ENCODE data around the gene MCMBP.

The MCMBP gene

DNA sequence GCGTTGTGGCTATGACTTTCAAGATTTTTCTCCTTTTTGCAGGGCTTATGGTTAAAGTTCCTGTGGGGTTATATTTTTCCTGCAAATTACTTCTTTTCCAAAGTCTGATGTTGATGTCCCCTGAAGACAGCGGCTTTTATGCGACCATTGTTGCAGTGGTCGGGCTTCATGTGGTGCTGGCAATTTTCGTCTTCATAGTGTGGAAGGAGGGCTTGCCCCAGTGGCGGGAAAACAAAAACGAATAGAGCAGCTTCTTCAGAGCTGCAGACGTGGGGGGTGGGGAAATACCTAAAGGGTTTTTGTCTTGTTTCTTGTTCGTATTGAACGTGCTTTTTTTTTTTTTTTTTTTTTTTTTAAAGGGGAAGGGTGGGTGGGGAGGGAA, 53.8 kb downstream of the MCMBP start:
- H3K4me3 ChIP-seq (ENCODE audit: low read length, poor library complexity, severe bottlenecking), result no peak overlapping the region

DNA sequence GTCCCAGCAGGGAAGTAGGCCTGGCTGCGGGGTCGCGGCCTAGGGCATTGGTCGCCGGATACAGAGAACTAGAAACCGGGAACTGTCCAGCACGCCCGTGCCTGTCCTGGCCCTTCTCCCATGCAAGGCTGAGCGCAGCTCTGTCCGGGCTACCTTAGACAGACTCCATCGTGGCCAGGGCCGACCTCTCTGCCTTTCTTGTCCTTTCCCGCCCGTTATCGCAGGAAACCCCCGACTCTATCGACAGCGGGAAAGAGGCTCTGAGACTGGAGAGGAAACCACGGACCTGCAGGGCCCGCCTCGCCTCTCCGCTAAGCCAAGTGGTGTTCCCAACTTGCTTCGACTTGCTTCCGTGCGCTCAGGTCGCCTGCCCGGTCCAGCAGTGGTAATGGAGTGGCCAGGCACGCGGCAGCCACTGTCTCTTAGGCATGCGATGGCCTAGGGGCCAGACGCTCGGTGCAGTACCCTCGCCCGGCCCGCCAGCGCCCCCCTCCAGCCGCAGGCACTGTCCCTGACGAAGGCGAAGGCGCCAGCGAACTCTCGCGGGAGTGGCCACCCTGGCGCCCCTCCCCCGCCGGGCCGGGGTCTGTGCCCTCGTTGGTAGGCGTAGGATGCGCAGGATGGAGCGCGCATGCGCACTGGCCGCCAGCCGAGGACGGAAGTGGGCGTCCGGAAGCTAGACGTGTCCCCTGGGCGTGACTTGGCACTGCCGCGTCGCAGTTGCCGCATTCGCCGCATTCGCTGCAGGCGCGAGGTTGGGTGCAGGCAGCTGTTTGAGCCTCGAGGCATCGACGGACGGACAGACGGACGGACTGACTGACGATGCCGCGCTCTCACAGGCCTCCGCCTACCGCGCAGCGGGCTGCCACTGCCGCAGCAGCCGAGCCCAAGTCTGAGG, 54.4 kb downstream of the MCMBP start:
- no peak for TF ChIP-seq EZH2phosphoT487 (IDR thresholded peaks at IDR 0.05; ENCODE audit: borderline replicate concordance)
- TF ChIP-seq, protein P1, sequence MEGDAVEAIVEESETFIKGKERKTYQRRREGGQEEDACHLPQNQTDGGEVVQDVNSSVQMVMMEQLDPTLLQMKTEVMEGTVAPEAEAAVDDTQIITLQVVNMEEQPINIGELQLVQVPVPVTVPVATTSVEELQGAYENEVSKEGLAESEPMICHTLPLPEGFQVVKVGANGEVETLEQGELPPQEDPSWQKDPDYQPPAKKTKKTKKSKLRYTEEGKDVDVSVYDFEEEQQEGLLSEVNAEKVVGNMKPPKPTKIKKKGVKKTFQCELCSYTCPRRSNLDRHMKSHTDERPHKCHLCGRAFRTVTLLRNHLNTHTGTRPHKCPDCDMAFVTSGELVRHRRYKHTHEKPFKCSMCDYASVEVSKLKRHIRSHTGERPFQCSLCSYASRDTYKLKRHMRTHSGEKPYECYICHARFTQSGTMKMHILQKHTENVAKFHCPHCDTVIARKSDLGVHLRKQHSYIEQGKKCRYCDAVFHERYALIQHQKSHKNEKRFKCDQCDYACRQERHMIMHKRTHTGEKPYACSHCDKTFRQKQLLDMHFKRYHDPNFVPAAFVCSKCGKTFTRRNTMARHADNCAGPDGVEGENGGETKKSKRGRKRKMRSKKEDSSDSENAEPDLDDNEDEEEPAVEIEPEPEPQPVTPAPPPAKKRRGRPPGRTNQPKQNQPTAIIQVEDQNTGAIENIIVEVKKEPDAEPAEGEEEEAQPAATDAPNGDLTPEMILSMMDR (conservative IDR thresholded peaks at IDR 0.05; ENCODE audit: low read length), result no peak
- Histone ChIP-seq H3K9me2 (replicated peaks; ENCODE audit: low read depth, low read length) (no peaks in the 10 kb centered on the region), H3K27me3 (ENCODE audit: insufficient read depth, low read length, poor library complexity, severe bottlenecking) (no peaks in the 10 kb centered on the region), H3K9me3 (ENCODE audit: insufficient read depth, low read depth, low read length) (no peaks in the 10 kb centered on the region), H3K4me3 (ENCODE audit: low read length, poor library complexity, severe bottlenecking) (no peak overlapping the region), H3K4me2 (ENCODE audit: low read depth, low read length, poor library complexity, severe bottlenecking) (no peak overlapping the region), H3F3A (ENCODE audit: low read depth) (no peaks in the 10 kb centered on the region), H2AFZ (ENCODE audit: low read length) (no peak overlapping the region), H3K9ac (ENCODE audit: low read depth, low read length, poor library complexity, severe bottlenecking) (no peak overlapping the region), H3K4me1 (ENCODE audit: insufficient read depth, low read length, poor library complexity, severe bottlenecking) (no peaks in the 10 kb centered on the region), H3K36me3 (ENCODE audit: insufficient read depth, low read length) (peaks cover 4% of the 10 kb centered on the region; the same call in 1 of the 2 replicates), H4K20me1 (ENCODE audit: insufficient read depth, low read length, poor library complexity, severe bottlenecking) (no peaks in the 10 kb centered on the region), H3K79me2 (ENCODE audit: insufficient read depth, low read length) (no peaks in the 10 kb centered on the region)

More for the DNA sequence above, 53.8 kb downstream of the MCMBP start:
- no peak for TF ChIP-seq EZH2phosphoT487 (IDR thresholded peaks at IDR 0.05; ENCODE audit: borderline replicate concordance)
- TF ChIP-seq, protein P1 (conservative IDR thresholded peaks at IDR 0.05; ENCODE audit: low read length), result no peak
- H3K9ac ChIP-seq (ENCODE audit: low read depth, low read length, poor library complexity, severe bottlenecking), result no peak overlapping the region
- no peaks in the 10 kb centered on the region for H3K79me2 ChIP-seq (ENCODE audit: insufficient read depth, low read length)
- H3K9me2 ChIP-seq (replicated peaks; ENCODE audit: low read depth, low read length), result no peaks in the 10 kb centered on the region
- H3F3A ChIP-seq (ENCODE audit: low read depth), result no peaks in the 10 kb centered on the region
- peaks cover 8% of the 10 kb centered on the region; the same call in 1 of the 2 replicates for H3K36me3 ChIP-seq (ENCODE audit: insufficient read depth, low read length)
- H3K9me3 ChIP-seq (ENCODE audit: insufficient read depth, low read depth, low read length), result no peaks in the 10 kb centered on the region
- no peaks in the 10 kb centered on the region for H3K4me1 ChIP-seq (ENCODE audit: insufficient read depth, low read length, poor library complexity, severe bottlenecking)
- no peaks in the 10 kb centered on the region for H4K20me1 ChIP-seq (ENCODE audit: insufficient read depth, low read length, poor library complexity, severe bottlenecking)
- H2AFZ ChIP-seq (ENCODE audit: low read length), result no peak overlapping the region
- H3K4me2 ChIP-seq (ENCODE audit: low read depth, low read length, poor library complexity, severe bottlenecking), result no peak overlapping the region
- H3K27me3 ChIP-seq (ENCODE audit: insufficient read depth, low read length, poor library complexity, severe bottlenecking), result no peaks in the 10 kb centered on the region

DNA sequence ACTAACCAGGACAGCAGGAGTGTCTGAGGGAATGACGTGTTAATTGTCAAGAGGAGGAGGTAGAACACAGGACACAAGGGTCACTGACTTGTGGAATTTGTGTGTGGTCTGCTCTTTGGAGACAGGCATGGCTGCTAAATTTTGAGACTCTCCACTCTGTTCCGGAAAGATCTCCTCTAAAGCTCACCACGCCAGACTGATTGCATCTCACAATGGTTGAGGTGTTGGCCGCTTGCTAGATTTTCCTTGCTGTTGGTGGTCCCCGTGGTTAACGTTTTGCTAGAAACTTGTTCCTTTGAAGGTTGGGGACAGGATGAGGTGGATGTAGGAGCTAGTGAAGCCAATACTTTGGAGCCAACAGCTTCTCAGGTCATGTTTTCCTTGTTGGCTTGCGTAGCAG, 57.0 kb downstream of the MCMBP start:
- TF ChIP-seq EZH2phosphoT487 (IDR thresholded peaks at IDR 0.05; ENCODE audit: borderline replicate concordance), result no peak
- TF ChIP-seq, protein P1 (conservative IDR thresholded peaks at IDR 0.05; ENCODE audit: low read length), result no peak
- no peak overlapping the region for H3K9ac ChIP-seq (ENCODE audit: low read depth, low read length, poor library complexity, severe bottlenecking)
- no peaks in the 10 kb centered on the region for H3K36me3 ChIP-seq (ENCODE audit: insufficient read depth, low read length)

More for the DNA sequence above, 57.0 kb downstream of the MCMBP start:
- Histone ChIP-seq H3K9me2 (replicated peaks; ENCODE audit: low read depth, low read length) (no peaks in the 10 kb centered on the region), H3F3A (ENCODE audit: low read depth) (no peaks in the 10 kb centered on the region), H3K4me3 (ENCODE audit: low read length, poor library complexity, severe bottlenecking) (no peak overlapping the region), H3K27me3 (ENCODE audit: insufficient read depth, low read length, poor library complexity, severe bottlenecking) (no peaks in the 10 kb centered on the region), H3K79me2 (ENCODE audit: insufficient read depth, low read length) (no peaks in the 10 kb centered on the region), H3K4me1 (ENCODE audit: insufficient read depth, low read length, poor library complexity, severe bottlenecking) (no peaks in the 10 kb centered on the region), H4K20me1 (ENCODE audit: insufficient read depth, low read length, poor library complexity, severe bottlenecking) (no peaks in the 10 kb centered on the region), H3K9me3 (ENCODE audit: insufficient read depth, low read depth, low read length) (no peaks in the 10 kb centered on the region), H2AFZ (ENCODE audit: low read length) (no peak overlapping the region), H3K4me2 (ENCODE audit: low read depth, low read length, poor library complexity, severe bottlenecking) (no peak overlapping the region)
